Mucosa of descending colon (tissue), 3 donors: ENCODE data around the gene DHX57. TPM values are rescaled to one million over a fixed set of nuclear protein-coding genes. Genes with fewer than 3 reads are reported as not detected.
A peak's percentile ranks its signal among the peaks of the same experiment; 100 is the strongest.

Experiments used
- ATAC-seq: fragments of 200-7000 bp; cut with Tn5 transposase; one replicate; pipeline ENCODE4 v1.9.1; 2020; ENCODE audit warnings: mild to moderate bottlenecking, moderate library complexity
- DNase-seq, 3 donors: peaks; one replicate each; pipeline ENCODE4 v3.0.0-alpha.2; 2020
- H3K36me3 ChIP-seq: fragments of 200-600 bp; one replicate; pipeline ENCODE4 v1.8.0; 2021; ENCODE audit warnings: low read depth, mild to moderate bottlenecking
- H3K4me1 ChIP-seq: fragments of 200-600 bp; one replicate; pipeline ENCODE4 v1.8.0; 2021; ENCODE audit warnings: low read depth, mild to moderate bottlenecking
- H3K4me3 ChIP-seq: fragments of 200-600 bp; one replicate; pipeline ENCODE4 v1.8.0; 2021; ENCODE audit warnings: mild to moderate bottlenecking
- H3K9me3 ChIP-seq: fragments of 200-600 bp; one replicate; pipeline ENCODE4 v1.8.0; 2021; ENCODE audit warnings: mild to moderate bottlenecking
- CTCF ChIP-seq: fragments of 200-600 bp; IDR thresholded peaks from one replicate; pipeline ENCODE4 v1.8.0; 2022; ENCODE audit warnings: antibody characterized with exemption, mild to moderate bottlenecking
- intact Hi-C, 2 donors: fragments of 100-400 bp; cut with DNase I in 1 of 2; cut with micrococcal nuclease in 1 of 2; formaldehyde crosslinking; loops; one replicate each; pipeline versions ENCODE4 v1.11.0 to v1.11.1; 2022; cut with DNase I, micrococcal nuclease
- total RNA-seq, 3 donors: library from RNA; stranded (reverse); fragmentation: NEBNext Ultra II Directional in 2 of 3; extraction: Animal tissue kit (Norgen Biotek cat#: 25700) in 2 of 3; gene quantifications; one replicate each; pipeline versions ENCODE4 v1.2.1 to v1.2.4, GENCODE V29; 2021 to 2023
- donor health status: DM: no; HTN: no; CAD: no; lungs with moderate emphysema.
- donor health status: DM: no; HTN: no; CAD: no.
- donor health status: DM: no; HTN: yes; CAD: no.

Gene DHX57
- total RNA-seq, 3 donors from 2014 or later = 10.4 to 17.3 (median 10.5) TPM

- TF ChIP-seq CTCF = no peak
- DNase-seq (no peak), ATAC-seq (no peak)
- Histone ChIP-seq H3K9me3 (no peaks in the 10 kb centered on the region), H3K4me3 (no peak overlapping the region), H3K36me3 (no peaks in the 10 kb centered on the region), H3K4me1 (peaks cover 5% of the 10 kb centered on the region)
- intact Hi-C loops = no loop called here
Measured at GRCh38 chr2:38791744-38792143, 84.0 kb downstream of the DHX57 start.

GRCh38 chr2:38789691-38790090 is 86.0 kb downstream of the DHX57 start:
- DNase-seq = peak in 1 of 3 donors; percentile 62
- no peak for TF ChIP-seq CTCF
- intact Hi-C loops = no loop called here
- no peaks in the 10 kb centered on the region for H3K36me3 ChIP-seq
- H3K4me1 ChIP-seq = peaks cover 5% of the 10 kb centered on the region
- H3K4me3 ChIP-seq = no peak overlapping the region
- H3K9me3 ChIP-seq = no peaks in the 10 kb centered on the region
- peak; percentile 91 for ATAC-seq

- no peaks in the 10 kb centered on the region for H3K36me3 ChIP-seq
- H3K4me3 ChIP-seq = no peak overlapping the region
- no peaks in the 10 kb centered on the region for H3K9me3 ChIP-seq
- intact Hi-C loops = no loop called here
- ATAC-seq (no peak), DNase-seq (no peak)
- H3K4me1 ChIP-seq = no peaks in the 10 kb centered on the region
- TF ChIP-seq CTCF = no peak
Measured at GRCh38 chr2:38788306-38788705, 87.4 kb downstream of the DHX57 start.

- TF ChIP-seq CTCF = no peak
- H3K4me1 ChIP-seq = peaks cover 6% of the 10 kb centered on the region
- intact Hi-C loops = no loop called here
- H3K9me3 ChIP-seq = no peaks in the 10 kb centered on the region
- no peaks in the 10 kb centered on the region for H3K36me3 ChIP-seq
- DNase-seq = no peak
- no peak for ATAC-seq
- H3K4me3 ChIP-seq = no peak overlapping the region
Measured at GRCh38 chr2:38783586-38783985, 92.1 kb downstream of the DHX57 start.

- no peaks in the 10 kb centered on the region for H3K9me3 ChIP-seq
- DNase-seq = no peak
- H3K4me3 ChIP-seq = no peak overlapping the region
- intact Hi-C loops = no loop called here
- TF ChIP-seq CTCF = no peak
- ATAC-seq = no peak
- H3K4me1 ChIP-seq = peaks cover 7% of the 10 kb centered on the region
- no peaks in the 10 kb centered on the region for H3K36me3 ChIP-seq
Measured at GRCh38 chr2:38778687-38779082, 97.0 kb downstream of the DHX57 start.

- H3K4me3 ChIP-seq = no peak overlapping the region
- no peaks in the 10 kb centered on the region for H3K9me3 ChIP-seq
- H3K36me3 ChIP-seq = no peaks in the 10 kb centered on the region
- peaks cover 7% of the 10 kb centered on the region for H3K4me1 ChIP-seq
- TF ChIP-seq CTCF = no peak
- ATAC-seq (no peak), DNase-seq (no peak)
- intact Hi-C loops = no loop called here
Measured at GRCh38 chr2:38776531-38776930, 99.2 kb downstream of the DHX57 start.
